Thyroid gland (tissue), 4 donors: ENCODE measurements around the gene TTC34.

ENCODE experiments used
- CTCF ChIP-seq, 6 experiments: fragments of 200-600 bp in 3 of 6; fragments of 450-650 bp in 3 of 6; sonication (generic) in 3 of 6; IDR thresholded peaks; one replicate each; pipeline ENCODE4 v1.5.1; 2016 to 2019; ENCODE audit warnings: antibody characterized with exemption in 6 of 6, mild to moderate bottlenecking in 2 of 6, inconsistent platforms in 1 of 6, moderate library complexity in 1 of 6
- POLR2A ChIP-seq, 2 donors: fragments of 450-650 bp; IDR thresholded peaks; one replicate each; pipeline ENCODE4 v1.6.1; 2017; ENCODE audit warnings: antibody characterized with exemption in 2 of 2, mild to moderate bottlenecking in 2 of 2, moderate library complexity in 1 of 2

DNA sequence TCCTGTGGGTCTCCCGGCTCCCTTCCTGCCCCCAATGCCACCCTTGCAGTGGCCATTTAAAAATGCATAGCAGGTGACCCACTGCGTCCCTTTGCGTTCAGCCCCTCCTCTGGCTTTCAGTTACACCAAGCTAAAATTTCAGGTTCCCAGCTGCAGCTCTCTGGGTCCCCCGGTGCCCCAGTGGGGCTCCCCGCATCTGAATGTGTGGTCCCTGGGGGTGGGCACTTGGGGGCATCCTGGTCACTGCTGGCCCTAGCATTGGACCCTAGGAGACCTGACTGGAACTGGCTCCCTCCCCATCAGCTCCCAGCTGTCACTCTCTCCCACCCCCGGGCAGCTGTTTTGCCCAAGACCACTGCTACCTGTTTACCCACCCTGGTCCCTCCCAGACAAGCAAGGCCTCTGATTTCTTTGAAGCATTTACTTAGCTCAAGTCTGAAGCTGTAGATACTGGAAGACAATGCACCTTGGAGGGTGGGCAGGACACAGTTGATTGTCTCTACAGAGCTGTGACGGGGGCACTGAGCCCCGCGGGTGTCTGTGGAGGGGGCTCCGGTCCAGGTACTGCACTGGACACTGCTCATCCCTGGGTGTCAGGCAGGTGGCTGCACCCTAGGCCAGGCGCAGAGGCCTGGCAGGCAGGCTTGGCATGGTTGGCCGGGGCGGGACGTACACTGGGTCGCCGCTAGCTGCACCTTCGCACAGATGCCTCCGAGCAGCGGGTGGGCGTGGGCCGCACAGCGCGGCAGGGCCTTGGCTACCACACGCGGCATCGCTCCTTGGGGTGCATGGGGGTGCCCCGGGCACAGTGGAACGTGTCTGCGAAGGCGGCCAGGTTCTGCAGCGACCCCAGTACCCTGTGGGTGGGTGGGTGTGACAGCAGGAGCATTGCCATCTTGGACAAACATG is 211.0 kb downstream of the TTC34 start:
- TF ChIP-seq CTCF (IDR thresholded peaks at IDR 0.05), result no peak
- no peak for TF ChIP-seq POLR2A (IDR thresholded peaks at IDR 0.05)
